MCF 10A (cell line): ENCODE data around the gene LRP6. TPM values are rescaled to one million over a fixed set of nuclear protein-coding genes. Genes with fewer than 3 reads are reported as not detected.

ENCODE experiments used
- BruUV-seq: library from RNA; stranded (reverse); fragments of 400-500 nt; replicated peaks from 2 replicates; lab custom pipeline; 2021; lab: Mats Ljungman, UMichigan
- CTCF ChIA-PET: fragments of 300-600 bp; sonication (Branson Sonifier 250); formaldehyde crosslinking; extraction: SDS; loops from one replicate; lab custom pipeline; 2021; ENCODE audit warnings: antibody characterized with exemption, inconsistent platforms; lab: Yijun Ruan, JAX
- POLR2A ChIA-PET: fragments of 300-600, 350-650 bp; sonication (Branson Sonifier 250); formaldehyde crosslinking; extraction: SDS; loops from one replicate; lab custom pipeline; 2020; ENCODE audit warnings: antibody characterized with exemption, inconsistent platforms; lab: Yijun Ruan, JAX
- DNase-seq: peaks from one replicate; pipeline ENCODE4 v3.0.0-alpha.2; 2018; ENCODE audit not compliant: unreplicated experiment
- H3K27ac Mint-ChIP-seq: one replicate; pipeline ENCODE4 v1.8.0; 2022; ENCODE audit warnings: mild to moderate bottlenecking, low read depth, mixed read lengths; ENCODE audit not compliant: unreplicated experiment
- H3K27me3 Mint-ChIP-seq: one replicate; pipeline ENCODE4 v1.8.0; 2022; ENCODE audit warnings: mixed read lengths; ENCODE audit not compliant: insufficient read depth, unreplicated experiment
- H3K36me3 Mint-ChIP-seq: one replicate; pipeline ENCODE4 v1.8.0; 2022; ENCODE audit warnings: mild to moderate bottlenecking, moderate library complexity, mixed read lengths; ENCODE audit not compliant: insufficient read depth, unreplicated experiment
- H3K4me1 Mint-ChIP-seq: one replicate; pipeline ENCODE4 v1.8.0; 2022; ENCODE audit warnings: mixed read lengths; ENCODE audit not compliant: insufficient read depth, unreplicated experiment
- H3K4me3 Mint-ChIP-seq: one replicate; pipeline ENCODE4 v1.8.0; 2022; ENCODE audit warnings: mild to moderate bottlenecking, moderate library complexity, mixed read lengths; ENCODE audit not compliant: unreplicated experiment
- H3K9me3 Mint-ChIP-seq: one replicate; pipeline ENCODE4 v1.8.0; 2022; ENCODE audit warnings: mixed read lengths; ENCODE audit not compliant: unreplicated experiment
- intact Hi-C: fragments of 100-400 bp; cut with micrococcal nuclease; formaldehyde crosslinking; loops from 2 replicates; pipeline ENCODE4 v1.14.1; 2022
- total RNA-seq: library from RNA; stranded (reverse); gene quantifications from 2 replicates; pipeline ENCODE4 v1.2.3, GENCODE V29; 2022
- TF ChIP-seq, protein P1 (sequence below): fragments of 200-600 bp; IDR thresholded peaks from one replicate; pipeline ENCODE4 v1.8.0; 2022; ENCODE audit warnings: antibody characterized with exemption, mild to moderate bottlenecking; ENCODE audit not compliant: unreplicated experiment

LRP6 gene
- total RNA-seq, 1 experiment from 2014 or later: 24.9 TPM

DNA sequence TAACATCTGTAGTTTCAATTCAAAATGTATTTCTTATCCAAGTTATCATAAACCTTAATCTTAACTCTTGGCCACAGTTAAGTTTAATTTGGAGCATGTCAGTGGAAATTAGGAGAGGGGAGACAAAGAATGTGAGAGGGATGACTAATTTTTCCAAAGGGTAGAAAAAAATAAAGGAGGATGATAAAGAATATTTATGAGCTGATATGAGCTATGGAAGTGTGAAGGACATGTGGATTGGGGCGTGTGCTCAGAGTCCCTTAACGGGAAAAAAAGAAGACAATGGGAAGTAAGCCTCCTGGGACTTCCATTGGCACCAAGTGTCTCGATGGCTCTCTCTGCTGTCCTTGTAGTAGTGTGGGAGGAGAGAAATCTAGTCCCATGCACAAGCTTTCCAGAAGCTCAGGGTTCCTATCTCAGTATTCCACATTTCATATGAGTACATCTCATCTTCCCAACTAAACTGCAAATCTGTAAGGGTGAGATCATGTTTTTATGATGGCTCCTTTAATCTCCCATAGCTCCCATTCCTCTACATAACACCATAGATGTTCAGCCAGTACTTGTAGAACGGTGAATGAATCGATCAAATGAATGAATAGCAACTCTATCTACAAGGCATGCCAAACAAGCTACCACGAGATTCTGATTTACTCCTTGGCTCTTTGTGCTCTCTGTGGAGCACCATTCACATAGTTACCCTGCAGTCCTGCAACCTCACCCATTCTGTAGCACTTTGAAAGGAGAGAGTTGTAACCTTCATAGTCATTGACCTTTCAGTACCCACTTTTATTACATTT lies 168.8 kb downstream of the LRP6 start:
- Mint-ChIP-seq H3K27ac (no peak overlapping the region), H3K27me3 (no peaks in the 10 kb centered on the region), H3K4me1 (peaks cover under 1% of the 10 kb centered on the region), H3K4me3 (no peak overlapping the region), H3K36me3 (peaks cover 15% of the 10 kb centered on the region), H3K9me3 (no peaks in the 10 kb centered on the region)
- ChIA-PET POLR2A (no interaction called here), CTCF (interaction anchor here (0.6 to 0.8 kb wide), 2 partner anchors 146 to 240 kb away, joined by 3 read pairs; no protein-coding TSS in a partner anchor)
- intact Hi-C loops: no loop called here
- TF ChIP-seq, protein P1, sequence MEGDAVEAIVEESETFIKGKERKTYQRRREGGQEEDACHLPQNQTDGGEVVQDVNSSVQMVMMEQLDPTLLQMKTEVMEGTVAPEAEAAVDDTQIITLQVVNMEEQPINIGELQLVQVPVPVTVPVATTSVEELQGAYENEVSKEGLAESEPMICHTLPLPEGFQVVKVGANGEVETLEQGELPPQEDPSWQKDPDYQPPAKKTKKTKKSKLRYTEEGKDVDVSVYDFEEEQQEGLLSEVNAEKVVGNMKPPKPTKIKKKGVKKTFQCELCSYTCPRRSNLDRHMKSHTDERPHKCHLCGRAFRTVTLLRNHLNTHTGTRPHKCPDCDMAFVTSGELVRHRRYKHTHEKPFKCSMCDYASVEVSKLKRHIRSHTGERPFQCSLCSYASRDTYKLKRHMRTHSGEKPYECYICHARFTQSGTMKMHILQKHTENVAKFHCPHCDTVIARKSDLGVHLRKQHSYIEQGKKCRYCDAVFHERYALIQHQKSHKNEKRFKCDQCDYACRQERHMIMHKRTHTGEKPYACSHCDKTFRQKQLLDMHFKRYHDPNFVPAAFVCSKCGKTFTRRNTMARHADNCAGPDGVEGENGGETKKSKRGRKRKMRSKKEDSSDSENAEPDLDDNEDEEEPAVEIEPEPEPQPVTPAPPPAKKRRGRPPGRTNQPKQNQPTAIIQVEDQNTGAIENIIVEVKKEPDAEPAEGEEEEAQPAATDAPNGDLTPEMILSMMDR: no peak
- DNase-seq: no peak
- no TSS peak for BruUV-seq

DNA sequence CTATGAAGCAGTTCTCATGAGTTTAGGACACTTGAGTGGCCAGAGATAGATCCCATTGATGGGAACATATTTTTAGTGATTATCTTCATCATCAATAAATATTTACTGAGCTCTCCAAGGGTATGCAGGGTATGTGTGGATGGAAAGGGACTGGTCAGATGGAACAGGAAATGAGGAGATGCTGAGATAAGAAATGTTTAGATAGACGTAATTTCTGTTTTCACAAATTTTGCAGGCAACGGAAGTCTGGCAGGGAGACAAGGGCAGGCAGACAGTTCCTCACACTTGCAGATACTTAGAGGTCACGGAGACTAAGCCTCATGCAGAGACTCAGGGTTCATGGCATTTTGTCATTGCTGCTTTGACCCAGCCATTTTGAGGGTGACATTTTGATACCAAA lies 171.8 kb downstream of the LRP6 start:
- no peak overlapping the region for H3K4me3 Mint-ChIP-seq
- H3K4me1 Mint-ChIP-seq: peaks cover 8% of the 10 kb centered on the region
- TF ChIP-seq, protein P1: no peak
- ChIA-PET CTCF (interaction anchor here (0.5 to 0.7 kb wide), 2 partner anchors 215 to 518 kb away, joined by 3 read pairs; no protein-coding TSS in a partner anchor), POLR2A (interaction anchor here (1.1 kb wide), 1 partner anchor 10 kb away, joined by 3 read pairs; no protein-coding TSS in a partner anchor)
- intact Hi-C loops: no loop called here
- no peak for DNase-seq
- H3K36me3 Mint-ChIP-seq: peaks cover 6% of the 10 kb centered on the region
- BruUV-seq: no TSS peak
- H3K9me3 Mint-ChIP-seq: no peaks in the 10 kb centered on the region
- no peak overlapping the region for H3K27ac Mint-ChIP-seq
- no peaks in the 10 kb centered on the region for H3K27me3 Mint-ChIP-seq

DNA sequence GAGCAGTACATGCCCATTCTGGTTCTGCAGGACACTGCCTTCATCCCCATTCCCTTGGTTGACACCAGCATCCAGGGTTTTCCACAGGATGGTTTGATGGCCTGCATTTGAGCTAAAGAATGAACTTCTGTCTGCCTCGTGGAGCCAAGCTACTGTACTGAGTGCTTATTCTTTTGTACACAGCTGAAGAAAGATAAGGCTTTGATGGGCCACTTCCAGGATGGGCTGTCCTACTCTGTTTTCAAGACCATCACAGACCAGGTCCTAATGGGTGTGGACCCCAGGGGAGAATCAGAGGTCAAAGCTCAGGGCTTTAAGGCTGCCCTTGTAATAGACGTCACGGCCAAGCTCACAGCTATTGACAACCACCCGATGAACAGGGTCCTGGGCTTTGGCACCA lies 172.4 kb downstream of the LRP6 start:
- no TSS peak for BruUV-seq
- DNase-seq: no peak
- intact Hi-C loops: no loop called here
- peaks cover 8% of the 10 kb centered on the region for H3K4me1 Mint-ChIP-seq
- no peaks in the 10 kb centered on the region for H3K27me3 Mint-ChIP-seq
- H3K4me3 Mint-ChIP-seq: no peak overlapping the region
- CTCF ChIA-PET: interaction anchor here (0.5 to 1.2 kb wide), 4 partner anchors 13 to 517 kb away, joined by 3 to 7 read pairs (median 3); no protein-coding TSS in a partner anchor
- peaks cover 6% of the 10 kb centered on the region for H3K36me3 Mint-ChIP-seq
- POLR2A ChIA-PET: interaction anchor here (1.1 kb wide), 1 partner anchor 10 kb away, joined by 3 read pairs; no protein-coding TSS in a partner anchor
- H3K27ac Mint-ChIP-seq: no peak overlapping the region
- TF ChIP-seq, protein P1: no peak
- H3K9me3 Mint-ChIP-seq: no peaks in the 10 kb centered on the region

DNA sequence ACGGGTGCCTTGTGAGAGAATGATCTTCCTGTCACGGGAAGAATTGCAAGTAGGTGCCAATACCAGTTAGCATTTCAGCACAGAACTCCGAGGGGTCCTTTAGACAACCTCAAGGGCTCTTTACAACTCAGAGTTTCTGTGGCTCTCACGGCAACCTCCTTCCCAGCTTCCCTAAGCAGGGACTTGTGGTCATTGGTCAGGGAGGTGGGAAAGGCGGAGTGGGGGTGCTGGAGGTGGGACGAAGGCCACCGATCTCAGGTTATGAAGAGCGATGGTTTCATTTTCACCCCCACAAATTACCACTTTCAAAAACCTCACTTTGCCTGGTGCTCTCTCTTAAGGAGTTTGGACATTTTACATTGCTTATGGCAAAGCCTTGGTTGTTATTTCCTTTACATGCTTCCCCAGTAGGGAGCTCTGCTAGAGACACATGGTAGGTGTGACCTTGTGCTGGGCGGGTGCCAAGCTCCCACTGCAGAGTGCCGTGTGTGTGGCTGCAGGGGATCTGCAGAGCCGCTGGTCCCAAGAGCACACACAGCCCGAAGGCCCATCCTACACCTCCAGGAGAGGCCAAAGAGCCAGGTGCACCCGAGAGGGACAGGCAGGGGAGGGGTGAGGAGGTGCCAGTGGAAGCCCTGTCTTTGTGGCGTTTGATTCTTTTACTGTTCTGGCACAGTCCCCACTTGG lies 174.7 kb downstream of the LRP6 start:
- H3K9me3 Mint-ChIP-seq: no peaks in the 10 kb centered on the region
- CTCF ChIA-PET: interaction anchor here (0.6 to 1.6 kb wide), 2 partner anchors 9 to 10 kb away, joined by 3 to 5 read pairs; no protein-coding TSS in a partner anchor

More for the DNA sequence above, 174.7 kb downstream of the LRP6 start:
- TF ChIP-seq, protein P1: no peak
- POLR2A ChIA-PET: no interaction called here
- Mint-ChIP-seq H3K4me3 (no peak overlapping the region), H3K27me3 (no peaks in the 10 kb centered on the region), H3K27ac (no peak overlapping the region), H3K4me1 (peaks cover 8% of the 10 kb centered on the region), H3K36me3 (peaks cover 6% of the 10 kb centered on the region)
- intact Hi-C loops: no loop called here
- no peak for DNase-seq
- no TSS peak for BruUV-seq
